Measurements from ENCODE around the gene PBX4. TPM values are rescaled to one million over a fixed set of nuclear protein-coding genes. Genes with fewer than 3 reads are reported as not detected.
"Not testable (repeated sequence)": the region's sequence is repeated elsewhere in the genome, so short reads cannot be mapped to it uniquely, and the experiment has no call there.

The PBX4 gene, protein sequence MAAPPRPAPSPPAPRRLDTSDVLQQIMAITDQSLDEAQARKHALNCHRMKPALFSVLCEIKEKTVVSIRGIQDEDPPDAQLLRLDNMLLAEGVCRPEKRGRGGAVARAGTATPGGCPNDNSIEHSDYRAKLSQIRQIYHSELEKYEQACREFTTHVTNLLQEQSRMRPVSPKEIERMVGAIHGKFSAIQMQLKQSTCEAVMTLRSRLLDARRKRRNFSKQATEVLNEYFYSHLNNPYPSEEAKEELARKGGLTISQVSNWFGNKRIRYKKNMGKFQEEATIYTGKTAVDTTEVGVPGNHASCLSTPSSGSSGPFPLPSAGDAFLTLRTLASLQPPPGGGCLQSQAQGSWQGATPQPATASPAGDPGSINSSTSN
- 23.4 and 24.8 TPM in 2 replicates for total RNA-seq

DNA sequence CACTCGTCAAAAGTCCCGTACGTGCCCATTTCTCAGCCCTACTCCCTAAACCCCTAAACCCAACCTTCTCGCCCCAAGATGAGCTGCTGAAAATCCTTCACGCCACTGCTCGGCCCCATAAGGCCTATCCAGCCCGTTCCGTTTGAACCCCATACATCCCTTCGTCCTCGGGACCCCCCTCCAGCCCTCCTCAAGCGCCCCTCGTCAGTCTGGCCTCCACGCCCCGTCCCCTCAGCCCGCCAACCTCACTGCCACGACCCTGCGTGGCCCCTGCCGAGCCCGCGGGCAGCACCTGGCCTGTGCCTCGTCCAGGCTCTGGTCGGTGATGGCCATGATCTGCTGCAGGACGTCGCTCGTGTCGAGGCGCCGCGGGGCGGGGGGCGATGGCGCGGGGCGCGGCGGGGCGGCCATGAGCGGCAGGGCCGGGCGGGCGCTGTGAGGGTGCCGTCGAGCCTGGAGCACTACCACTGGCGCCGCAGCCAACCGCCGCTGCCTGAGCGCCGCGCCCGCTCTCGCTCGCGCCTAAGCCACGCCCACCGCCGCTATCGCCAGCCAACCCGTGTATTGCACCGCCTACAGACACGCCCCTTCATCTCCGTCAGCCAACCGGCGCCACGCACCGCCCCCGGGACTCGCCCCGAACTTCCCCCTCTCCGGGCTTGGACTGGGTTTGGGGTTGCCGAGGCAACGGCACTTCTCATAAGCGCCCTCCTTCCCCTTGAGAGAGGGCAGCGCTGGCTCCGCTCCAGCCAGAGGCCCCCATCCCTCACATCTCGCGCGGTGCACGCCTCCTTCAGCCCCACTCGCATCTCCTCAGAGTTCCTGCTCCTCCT, at the start of gene PBX4:
TSS of gene PBX4 (minus strand) at position 469 of the 833 bp plus-strand sequence. CDS start at position 411, 58 bp downstream.
- peak within 1 kb of the TSS; percentile 87 for H3K27ac Mint-ChIP-seq
- H3K4me3 Mint-ChIP-seq (ENCODE audit: low read depth) = peak within 1 kb of the TSS; percentile 91
- intact Hi-C loops (cut with micrococcal nuclease) = loop anchor here (1.0 kb wide), 2 partner anchors 20 to 45 kb away; partner anchors contain the start of gene ATP13A1

DNA sequence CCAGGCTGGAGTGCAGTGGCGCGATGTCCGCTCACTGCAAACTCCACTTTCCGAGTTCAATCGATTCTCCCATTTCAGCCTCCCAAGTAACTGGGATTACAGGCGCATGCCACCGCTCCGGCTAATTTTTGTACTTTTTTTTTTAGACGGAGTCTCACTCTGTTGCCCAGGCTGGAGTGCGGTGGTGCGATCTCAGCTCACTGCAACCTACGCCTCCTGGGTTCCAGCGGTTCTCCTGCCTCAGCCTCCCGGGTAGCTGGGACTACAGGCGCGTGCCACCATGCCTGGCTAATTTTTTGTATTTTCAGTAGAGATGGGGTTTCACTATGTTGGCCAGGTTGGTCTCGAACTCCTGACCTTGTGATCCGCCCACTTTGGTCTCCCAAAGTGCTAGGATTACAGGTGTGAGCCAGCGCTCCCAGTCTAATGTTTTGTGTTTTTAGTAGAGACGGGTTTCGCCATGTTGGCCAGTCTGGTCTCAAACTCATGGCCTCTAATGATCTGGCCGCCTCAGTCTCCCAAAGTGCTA, 47.0 kb upstream of the PBX4 start:
- H3K36me3 Mint-ChIP-seq (ENCODE audit: low read depth) = peaks cover 47% of the 10 kb centered on the region
- not testable (repeated sequence) for H3K27ac Mint-ChIP-seq; H3K9me3 Mint-ChIP-seq; DNase-seq (ENCODE audit: low spot score); H3K27me3 Mint-ChIP-seq (ENCODE audit: low read depth)
- peak overlapping the region; percentile 45 for H3K4me3 Mint-ChIP-seq (ENCODE audit: low read depth)
- intact Hi-C loops (cut with micrococcal nuclease) = loop anchor here (10.0 kb wide), 1 partner anchor 899 kb away; the partner anchor contains the start of gene ZNF737
- peaks cover 30% of the 10 kb centered on the region for H3K4me1 Mint-ChIP-seq (ENCODE audit: low read depth)

More for the DNA sequence above, at the start of gene PBX4:
- Mint-ChIP-seq H3K27me3 (ENCODE audit: low read depth) (no peaks in the 10 kb centered on the region), H3K36me3 (ENCODE audit: low read depth) (peaks cover 28% of the 10 kb centered on the region), H3K9me3 (no peaks in the 10 kb centered on the region), H3K4me1 (ENCODE audit: low read depth) (peaks cover 33% of the 10 kb centered on the region)
- DNase-seq (ENCODE audit: low spot score) = peak; percentile 99

DNA sequence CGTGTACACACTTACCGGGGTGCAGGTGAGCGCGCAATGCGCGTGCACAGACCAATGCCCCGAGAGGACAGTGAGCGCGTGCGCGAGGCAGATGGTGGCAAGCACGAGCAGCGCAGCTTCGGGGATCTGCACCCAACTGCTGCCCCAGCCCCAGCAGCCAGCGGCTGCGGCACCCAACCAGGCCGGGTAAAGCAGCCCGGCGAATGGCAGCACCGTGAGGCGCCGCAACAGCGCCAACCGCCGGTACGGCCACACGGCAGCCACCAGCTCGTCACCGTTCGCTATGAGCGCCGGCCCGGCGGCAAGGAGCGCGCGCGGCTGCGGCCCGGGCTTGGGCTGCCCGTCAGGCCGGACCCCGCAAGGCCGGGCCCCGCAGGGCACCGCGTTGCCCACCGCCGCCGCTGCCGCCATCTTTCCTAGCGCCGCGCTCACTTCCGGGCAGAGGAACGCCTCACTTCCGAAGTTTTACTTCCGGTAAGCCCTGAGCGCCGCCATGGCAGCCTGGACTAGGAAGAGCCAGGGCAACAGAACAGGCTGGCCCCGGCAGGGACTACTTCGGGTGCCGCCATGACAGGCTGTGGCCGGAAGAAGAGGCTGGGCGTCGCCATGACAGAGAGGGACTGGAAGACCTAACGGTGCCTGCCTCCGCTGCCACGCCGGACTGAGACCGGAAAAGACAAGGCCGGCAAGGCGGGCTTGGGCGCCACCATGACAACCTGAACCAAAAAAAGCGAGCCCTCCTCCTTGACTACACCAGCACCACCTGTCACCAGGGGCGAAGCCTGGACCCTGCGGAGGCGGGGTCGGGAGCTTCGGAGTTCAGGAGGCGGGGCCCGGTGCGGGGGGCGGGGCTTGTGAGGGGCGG, 45.0 kb upstream of the PBX4 start, which contains the start of gene ATP13A1:
TSS of gene ATP13A1 (minus strand) at position 421 of the 865 bp plus-strand sequence. CDS start at position 411, 10 bp downstream.
- intact Hi-C loops (cut with micrococcal nuclease) = loop anchor here (1.0 to 10.0 kb wide), 5 partner anchors 21 to 901 kb away; partner anchors contain the start of genes GMIP, PBX4, ZNF14 and ZNF737
- Mint-ChIP-seq H3K4me3 (ENCODE audit: low read depth) (peak within 1 kb of the TSS; percentile 89), H3K9me3 (no peaks in the 10 kb centered on the region), H3K4me1 (ENCODE audit: low read depth) (peaks cover 24% of the 10 kb centered on the region), H3K27ac (peak within 1 kb of the TSS; percentile 98), H3K27me3 (ENCODE audit: low read depth) (no peaks in the 10 kb centered on the region), H3K36me3 (ENCODE audit: low read depth) (peaks cover 40% of the 10 kb centered on the region)
- DNase-seq (ENCODE audit: low spot score) = peak; percentile 93

DNA sequence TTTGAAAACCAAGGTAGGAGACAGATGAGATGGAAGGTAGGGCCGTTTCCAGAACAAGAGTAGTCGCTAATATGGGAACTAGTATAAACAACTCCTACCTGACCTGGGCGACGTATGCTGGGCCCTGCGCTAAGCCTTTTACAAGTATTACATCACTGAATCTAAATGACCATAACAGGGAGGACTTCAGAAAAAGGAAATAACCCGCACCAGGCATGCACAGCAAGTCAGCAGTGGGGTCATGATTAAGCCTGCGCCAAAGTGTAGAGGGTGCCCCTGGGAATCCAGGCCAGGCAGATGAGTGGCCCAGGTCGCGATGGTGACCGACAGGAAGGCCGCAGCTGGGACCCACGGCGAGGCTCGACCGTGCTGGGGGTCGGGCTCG, 44.4 kb upstream of the PBX4 start:
- H3K4me3 Mint-ChIP-seq (ENCODE audit: low read depth) = peak overlapping the region; percentile 89
- no peaks in the 10 kb centered on the region for H3K9me3 Mint-ChIP-seq
- intact Hi-C loops (cut with micrococcal nuclease) = loop anchor here (1.0 to 10.0 kb wide), 5 partner anchors 20 to 902 kb away; partner anchors contain the start of genes GMIP, PBX4, ZNF14 and ZNF737
- peaks cover 42% of the 10 kb centered on the region for H3K36me3 Mint-ChIP-seq (ENCODE audit: low read depth)
- H3K4me1 Mint-ChIP-seq (ENCODE audit: low read depth) = peaks cover 18% of the 10 kb centered on the region
- H3K27me3 Mint-ChIP-seq (ENCODE audit: low read depth) = no peaks in the 10 kb centered on the region
- no peak for DNase-seq (ENCODE audit: low spot score)
- H3K27ac Mint-ChIP-seq = peak overlapping the region; percentile 94

DNA sequence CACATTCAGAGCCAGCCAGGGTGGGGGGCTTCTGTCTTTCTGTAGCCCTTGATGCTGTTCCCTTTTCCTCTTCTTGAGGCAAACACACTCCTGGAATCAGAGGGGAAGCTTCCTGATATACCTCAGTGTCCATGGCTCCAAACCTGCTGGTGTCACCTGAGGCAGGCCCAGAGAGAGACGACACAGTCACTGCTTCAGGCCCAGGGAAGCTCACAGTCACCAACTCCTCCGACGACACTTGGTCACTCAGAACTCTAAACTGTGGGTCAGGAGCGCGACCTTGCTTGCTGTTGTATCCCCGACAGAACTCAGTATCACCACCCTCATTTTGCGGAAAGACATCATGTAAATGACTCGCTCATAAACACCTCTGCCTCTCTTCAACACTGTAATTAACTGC, 43.9 kb upstream of the PBX4 start:
- intact Hi-C loops (cut with micrococcal nuclease) = loop anchor here (2.0 to 10.0 kb wide), 4 partner anchors 20 to 902 kb away; partner anchors contain the start of genes GMIP, ZNF14 and ZNF737
- H3K4me1 Mint-ChIP-seq (ENCODE audit: low read depth) = peaks cover 18% of the 10 kb centered on the region
- peak overlapping the region; percentile 94 for H3K27ac Mint-ChIP-seq
- peak overlapping the region; percentile 89 for H3K4me3 Mint-ChIP-seq (ENCODE audit: low read depth)
- H3K9me3 Mint-ChIP-seq = no peaks in the 10 kb centered on the region
- H3K36me3 Mint-ChIP-seq (ENCODE audit: low read depth) = peaks cover 44% of the 10 kb centered on the region
- H3K27me3 Mint-ChIP-seq (ENCODE audit: low read depth) = no peaks in the 10 kb centered on the region
- DNase-seq (ENCODE audit: low spot score) = no peak

DNA sequence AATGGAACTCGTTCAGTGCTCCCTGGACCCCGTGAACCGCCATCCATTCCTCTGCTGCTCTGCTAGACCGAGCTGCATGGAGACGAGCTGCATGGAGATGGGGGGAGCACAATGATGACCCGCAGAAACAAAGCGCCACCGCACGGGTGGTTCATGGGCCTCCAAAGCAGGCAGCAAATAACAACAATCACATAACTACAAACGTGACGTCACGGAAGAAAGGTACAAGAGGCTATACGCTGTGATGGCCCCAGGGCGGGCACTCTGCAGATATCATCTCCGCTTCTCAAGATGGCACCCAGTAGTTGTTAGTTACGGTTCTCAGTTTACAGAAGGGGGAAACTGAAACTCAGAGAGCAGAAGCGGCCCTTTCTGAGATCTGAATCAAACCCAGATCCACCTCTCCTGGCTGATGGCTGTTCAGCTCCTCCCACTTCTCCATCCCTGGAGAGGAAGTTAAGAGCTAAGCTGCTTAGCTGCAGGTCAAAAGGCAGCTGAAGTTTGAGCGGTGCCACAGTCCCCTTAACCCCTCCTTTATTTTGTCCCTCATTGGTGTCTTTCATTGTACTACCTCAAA, 43.3 kb upstream of the PBX4 start:
- peaks cover 47% of the 10 kb centered on the region for H3K36me3 Mint-ChIP-seq (ENCODE audit: low read depth)

DNA sequence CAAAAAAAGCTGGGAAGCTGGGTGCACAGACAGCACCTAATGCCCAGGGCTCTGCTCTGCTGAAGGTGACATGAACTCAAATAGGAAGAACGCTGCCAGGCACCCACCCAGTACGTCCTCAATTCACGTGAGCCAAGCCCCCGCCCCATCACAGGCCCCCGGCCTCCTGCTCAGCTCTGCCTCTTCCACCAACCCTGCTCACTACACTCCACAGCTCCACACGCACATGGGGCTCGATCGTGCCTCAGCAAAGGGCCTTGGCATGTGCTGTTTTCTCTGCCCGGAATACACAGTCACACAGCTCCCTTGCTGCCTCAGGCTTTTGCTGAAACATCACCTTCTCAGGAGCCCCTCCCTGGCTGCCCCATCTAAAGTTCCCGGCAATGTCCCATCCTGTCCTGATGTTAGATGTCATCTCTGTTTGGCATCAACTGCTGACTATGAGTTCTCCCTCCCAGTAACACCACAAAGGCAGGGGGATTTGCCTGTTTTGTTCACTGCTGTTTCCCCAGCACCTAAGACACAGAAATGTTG, 42.7 kb upstream of the PBX4 start:
- peaks cover 18% of the 10 kb centered on the region for H3K4me1 Mint-ChIP-seq (ENCODE audit: low read depth)
- H3K36me3 Mint-ChIP-seq (ENCODE audit: low read depth) = peaks cover 51% of the 10 kb centered on the region
- H3K27me3 Mint-ChIP-seq (ENCODE audit: low read depth) = no peaks in the 10 kb centered on the region
- H3K9me3 Mint-ChIP-seq = no peaks in the 10 kb centered on the region
- peak overlapping the region; percentile 94 for H3K27ac Mint-ChIP-seq
- peak overlapping the region; percentile 89 for H3K4me3 Mint-ChIP-seq (ENCODE audit: low read depth)
- intact Hi-C loops (cut with micrococcal nuclease) = loop anchor here (10.0 kb wide), 1 partner anchor 904 kb away; the partner anchor contains the start of gene ZNF737
- no peak for DNase-seq (ENCODE audit: low spot score)

More for the DNA sequence above, 43.3 kb upstream of the PBX4 start:
- Mint-ChIP-seq H3K27me3 (ENCODE audit: low read depth) (no peaks in the 10 kb centered on the region), H3K4me3 (ENCODE audit: low read depth) (peak overlapping the region; percentile 89), H3K4me1 (ENCODE audit: low read depth) (peaks cover 18% of the 10 kb centered on the region), H3K27ac (peak overlapping the region; percentile 94), H3K9me3 (no peaks in the 10 kb centered on the region)
- intact Hi-C loops (cut with micrococcal nuclease) = loop anchor here (2.0 to 10.0 kb wide), 4 partner anchors 19 to 903 kb away; partner anchors contain the start of genes GMIP, ZNF14 and ZNF737
- DNase-seq (ENCODE audit: low spot score) = peak; percentile 40

DNA sequence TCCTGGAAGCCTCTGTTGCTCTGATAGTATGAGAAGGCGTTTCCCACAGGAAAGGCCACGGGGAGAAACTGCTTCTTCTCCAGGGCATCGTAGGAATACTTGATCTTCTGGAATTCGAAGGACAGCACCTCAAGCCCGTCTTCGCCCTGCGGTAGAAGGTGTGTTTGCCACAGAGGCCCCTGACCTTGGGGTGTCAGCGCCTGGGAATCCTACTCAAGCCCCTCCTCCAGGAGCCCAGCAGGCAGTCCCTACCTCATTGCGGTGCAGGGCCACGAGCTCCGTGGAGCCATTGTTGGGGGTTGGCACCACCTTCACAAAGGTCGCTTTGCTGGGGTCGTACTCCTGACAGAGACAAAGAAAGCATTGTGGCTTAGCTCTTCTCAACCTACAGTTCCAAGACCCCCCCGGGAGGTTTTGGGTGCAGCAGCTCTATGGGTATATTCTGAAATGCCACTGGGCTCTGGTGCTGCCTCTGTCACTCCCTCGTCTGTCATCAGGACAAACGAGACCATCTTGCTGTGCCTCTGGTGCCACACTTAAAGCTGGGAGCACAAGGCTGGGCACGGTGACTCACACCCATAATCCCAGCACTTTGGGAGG, 41.3 kb upstream of the PBX4 start:
- no peak overlapping the region for H3K27ac Mint-ChIP-seq
- H3K4me1 Mint-ChIP-seq (ENCODE audit: low read depth) = peaks cover 18% of the 10 kb centered on the region
- no peak overlapping the region for H3K4me3 Mint-ChIP-seq (ENCODE audit: low read depth)
- no peaks in the 10 kb centered on the region for H3K9me3 Mint-ChIP-seq
- DNase-seq (ENCODE audit: low spot score) = no peak
- intact Hi-C loops (cut with micrococcal nuclease) = loop anchor here (10.0 kb wide), 1 partner anchor 905 kb away; the partner anchor contains the start of gene ZNF737
- no peaks in the 10 kb centered on the region for H3K27me3 Mint-ChIP-seq (ENCODE audit: low read depth)
- peaks cover 62% of the 10 kb centered on the region for H3K36me3 Mint-ChIP-seq (ENCODE audit: low read depth)

DNA sequence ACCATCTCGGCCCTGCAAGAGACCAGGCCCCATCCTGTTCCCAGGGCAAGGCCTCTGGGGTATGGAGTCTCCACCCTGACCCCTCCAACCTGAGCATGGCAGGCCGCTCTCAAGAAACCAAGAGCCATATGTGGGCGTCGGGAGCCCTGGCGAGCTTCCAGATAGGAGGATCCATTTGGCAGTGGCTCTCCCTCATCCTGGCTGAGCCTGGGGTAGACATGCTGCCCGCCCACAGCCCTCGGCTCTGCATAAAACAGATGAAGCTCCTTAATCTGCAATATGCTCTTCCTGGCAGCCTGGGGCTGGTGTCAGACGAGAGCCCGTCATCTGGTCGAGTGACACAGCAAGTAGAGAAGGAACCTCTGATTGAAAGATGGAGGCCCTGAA, 38.9 kb upstream of the PBX4 start:
- Mint-ChIP-seq H3K4me3 (ENCODE audit: low read depth) (no peak overlapping the region), H3K27ac (no peak overlapping the region), H3K4me1 (ENCODE audit: low read depth) (peaks cover 12% of the 10 kb centered on the region), H3K9me3 (no peaks in the 10 kb centered on the region), H3K36me3 (ENCODE audit: low read depth) (peaks cover 72% of the 10 kb centered on the region), H3K27me3 (ENCODE audit: low read depth) (no peaks in the 10 kb centered on the region)
- DNase-seq (ENCODE audit: low spot score) = no peak
- intact Hi-C loops (cut with micrococcal nuclease) = no loop called here

DNA sequence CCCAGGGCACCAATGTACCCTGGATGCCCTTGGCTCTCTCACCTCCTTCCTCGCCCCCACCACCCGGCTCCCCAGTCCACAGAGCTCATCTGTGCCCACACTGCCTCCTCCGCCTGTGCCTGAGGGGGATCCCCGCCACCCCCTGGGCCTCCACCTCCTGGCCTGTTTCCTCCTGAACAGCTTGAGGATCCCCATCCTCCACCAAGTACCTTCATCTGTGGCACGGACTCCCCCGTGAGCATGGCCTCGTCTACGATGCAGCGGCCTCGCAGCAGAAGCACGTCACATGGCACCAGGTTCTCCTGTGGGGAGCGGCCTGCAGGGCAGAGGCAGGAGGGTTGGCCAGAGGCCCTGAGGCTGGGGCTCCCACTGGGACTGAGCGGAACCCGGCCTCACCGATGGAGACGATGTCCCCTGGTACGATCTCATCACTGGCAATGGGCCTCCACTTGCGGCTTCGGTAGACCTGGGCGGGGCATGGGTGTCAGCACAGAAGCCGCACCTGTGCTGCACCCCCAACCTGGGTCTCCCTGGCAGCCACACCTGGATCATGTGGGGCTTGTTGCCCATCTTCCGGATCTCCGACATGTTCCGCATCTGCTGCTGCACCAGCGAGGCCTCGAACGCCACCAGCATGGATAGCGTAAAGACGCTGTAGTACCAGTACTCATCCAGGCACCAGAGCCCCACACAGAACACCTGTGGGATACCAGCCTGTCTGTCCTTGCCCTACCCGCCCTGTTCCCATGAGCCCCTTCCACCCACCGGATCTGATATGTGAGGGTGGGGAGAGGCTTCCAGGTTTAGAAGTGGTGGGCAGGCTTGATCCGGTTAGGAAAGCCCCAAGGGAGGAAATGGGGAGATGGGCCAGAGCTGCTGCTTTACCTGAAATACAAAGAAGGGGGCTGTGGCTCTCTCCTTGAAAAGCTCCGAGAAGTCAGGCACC, 38.2 kb upstream of the PBX4 start:
- no peak overlapping the region for H3K4me3 Mint-ChIP-seq (ENCODE audit: low read depth)
- intact Hi-C loops (cut with micrococcal nuclease) = no loop called here
- H3K27me3 Mint-ChIP-seq (ENCODE audit: low read depth) = no peaks in the 10 kb centered on the region
- no peak overlapping the region for H3K27ac Mint-ChIP-seq
- H3K9me3 Mint-ChIP-seq = no peaks in the 10 kb centered on the region
- H3K4me1 Mint-ChIP-seq (ENCODE audit: low read depth) = peaks cover 6% of the 10 kb centered on the region
- no peak for DNase-seq (ENCODE audit: low spot score)
- H3K36me3 Mint-ChIP-seq (ENCODE audit: low read depth) = peaks cover 72% of the 10 kb centered on the region
